AG10803 (cell line): ENCODE measurements around the gene NOBOX.
A peak's percentile ranks its signal among the peaks of the same experiment; 100 is the strongest.

ENCODE experiments used
- DNase-seq: peaks from one replicate; pipeline ENCODE4 v3.0.0; 2010; ENCODE audit warnings: low read depth
- H3K4me3 ChIP-seq: 2 replicates; pipeline ENCODE4 v1.5.1; 2011; ENCODE audit warnings: mild to moderate bottlenecking, low read length, control low read depth
- CTCF ChIP-seq: conservative IDR thresholded peaks from 2 replicates; pipeline ENCODE4 v1.5.1; 2011; ENCODE audit warnings: mild to moderate bottlenecking, low read length, control low read depth, inconsistent platforms

NOBOX gene

GRCh38 chr7:144407266-144407931, 3.9 kb upstream of the NOBOX start:
- no peak for DNase-seq
- H3K4me3 ChIP-seq = no peak overlapping the region
- no peak for TF ChIP-seq CTCF

GRCh38 chr7:144404946-144405345, 1.5 kb upstream of the NOBOX start:
- no peak for TF ChIP-seq CTCF
- H3K4me3 ChIP-seq = no peak overlapping the region
- DNase-seq = peak; percentile 18

GRCh38 chr7:144403102-144403501, 391 bp downstream of the NOBOX start:
- no peak for TF ChIP-seq CTCF
- H3K4me3 ChIP-seq = no peak overlapping the region
- no peak for DNase-seq

- no peak for DNase-seq
- no peak overlapping the region for H3K4me3 ChIP-seq
- no peak for TF ChIP-seq CTCF
These were observed 2.0 kb downstream of the NOBOX start for GRCh38 chr7:144401490-144401889.

GRCh38 chr7:144399946-144400345, 3.5 kb downstream of the NOBOX start:
- H3K4me3 ChIP-seq = no peak overlapping the region
- DNase-seq = no peak
- TF ChIP-seq CTCF = no peak

GRCh38 chr7:144398911-144399310, 4.6 kb downstream of the NOBOX start:
- TF ChIP-seq CTCF = no peak
- no peak for DNase-seq
- no peak overlapping the region for H3K4me3 ChIP-seq

GRCh38 chr7:144398291-144398690, 5.2 kb downstream of the NOBOX start:
- TF ChIP-seq CTCF = no peak
- H3K4me3 ChIP-seq = no peak overlapping the region
- no peak for DNase-seq
